ENCODE data around the gene DOCK2.

GRCh38 chr5:169631360-169631759 lies 5.7 kb upstream of the DOCK2 start:
- TF ChIP-seq CTCF (IDR thresholded peaks at IDR 0.05) (no peak), ZFX (IDR thresholded peaks at IDR 0.05; ENCODE audit: borderline replicate concordance) (no peak)
